ENCODE data around the gene ASTN2. TPM values are rescaled to one million over a fixed set of nuclear protein-coding genes. Genes with fewer than 3 reads are reported as not detected.

ASTN2 gene
- total and polyA plus RNA-seq, 2 experiments from 2014 or later: 7.0 to 24.6 TPM

DNA sequence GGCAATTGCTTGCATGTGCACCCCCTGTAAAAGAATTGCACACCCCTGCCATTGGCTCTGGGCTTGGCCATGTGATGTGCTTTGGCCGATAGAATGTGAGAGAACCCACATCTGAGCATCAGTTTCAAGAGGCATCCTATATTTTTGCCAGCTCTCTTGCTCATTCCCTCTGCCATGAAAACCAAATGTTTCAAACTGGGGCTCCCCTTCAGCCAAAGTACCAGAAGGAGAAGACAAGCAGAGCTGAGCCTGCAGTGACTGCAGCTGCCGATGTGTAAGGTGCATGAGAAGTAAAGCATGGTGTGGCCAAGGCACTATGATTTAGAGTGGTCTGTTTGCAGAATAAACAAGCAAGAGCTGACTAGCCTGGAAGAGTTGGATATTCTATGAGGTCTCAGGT lies 132.3 kb downstream of the ASTN2 start:
- Histone ChIP-seq H3K9me2 (ENCODE audit: insufficient read depth) (no peaks in the 10 kb centered on the region), H3K36me3 (ENCODE audit: insufficient read depth) (no peaks in the 10 kb centered on the region), H4K20me1 (replicated peaks; ENCODE audit: insufficient read depth) (no peaks in the 10 kb centered on the region; the same call in 1 of the 2 replicates), H3K4me2 (no peak overlapping the region), H3F3A (replicated peaks; ENCODE audit: low read depth) (no peaks in the 10 kb centered on the region), H3K27me3 (ENCODE audit: insufficient read depth) (no peaks in the 10 kb centered on the region), H2AFZ (no peak overlapping the region), H3K27ac (ENCODE audit: low read depth) (no peak overlapping the region), H3K79me2 (replicated peaks; ENCODE audit: insufficient read depth) (no peaks in the 10 kb centered on the region), H3K4me1 (ENCODE audit: insufficient read depth) (peaks cover 6% of the 10 kb centered on the region), H3K4me3 (no peak overlapping the region)
- Mint-ChIP-seq H3K4me3 (no peak overlapping the region), H3K36me3 (ENCODE audit: low read depth) (no peaks in the 10 kb centered on the region), H3K27ac (no peak overlapping the region), H3K4me1 (peaks cover 16% of the 10 kb centered on the region; the same call in 2 of the 3 replicates), H3K27me3 (ENCODE audit: insufficient read depth, low read depth, poor library complexity) (peaks cover 1% of the 10 kb centered on the region), H3K9me3 (no peaks in the 10 kb centered on the region)
- DNase-seq (ENCODE audit: low spot score): no peak
- ATAC-seq: no peak
- TF ChIP-seq, protein P1, sequence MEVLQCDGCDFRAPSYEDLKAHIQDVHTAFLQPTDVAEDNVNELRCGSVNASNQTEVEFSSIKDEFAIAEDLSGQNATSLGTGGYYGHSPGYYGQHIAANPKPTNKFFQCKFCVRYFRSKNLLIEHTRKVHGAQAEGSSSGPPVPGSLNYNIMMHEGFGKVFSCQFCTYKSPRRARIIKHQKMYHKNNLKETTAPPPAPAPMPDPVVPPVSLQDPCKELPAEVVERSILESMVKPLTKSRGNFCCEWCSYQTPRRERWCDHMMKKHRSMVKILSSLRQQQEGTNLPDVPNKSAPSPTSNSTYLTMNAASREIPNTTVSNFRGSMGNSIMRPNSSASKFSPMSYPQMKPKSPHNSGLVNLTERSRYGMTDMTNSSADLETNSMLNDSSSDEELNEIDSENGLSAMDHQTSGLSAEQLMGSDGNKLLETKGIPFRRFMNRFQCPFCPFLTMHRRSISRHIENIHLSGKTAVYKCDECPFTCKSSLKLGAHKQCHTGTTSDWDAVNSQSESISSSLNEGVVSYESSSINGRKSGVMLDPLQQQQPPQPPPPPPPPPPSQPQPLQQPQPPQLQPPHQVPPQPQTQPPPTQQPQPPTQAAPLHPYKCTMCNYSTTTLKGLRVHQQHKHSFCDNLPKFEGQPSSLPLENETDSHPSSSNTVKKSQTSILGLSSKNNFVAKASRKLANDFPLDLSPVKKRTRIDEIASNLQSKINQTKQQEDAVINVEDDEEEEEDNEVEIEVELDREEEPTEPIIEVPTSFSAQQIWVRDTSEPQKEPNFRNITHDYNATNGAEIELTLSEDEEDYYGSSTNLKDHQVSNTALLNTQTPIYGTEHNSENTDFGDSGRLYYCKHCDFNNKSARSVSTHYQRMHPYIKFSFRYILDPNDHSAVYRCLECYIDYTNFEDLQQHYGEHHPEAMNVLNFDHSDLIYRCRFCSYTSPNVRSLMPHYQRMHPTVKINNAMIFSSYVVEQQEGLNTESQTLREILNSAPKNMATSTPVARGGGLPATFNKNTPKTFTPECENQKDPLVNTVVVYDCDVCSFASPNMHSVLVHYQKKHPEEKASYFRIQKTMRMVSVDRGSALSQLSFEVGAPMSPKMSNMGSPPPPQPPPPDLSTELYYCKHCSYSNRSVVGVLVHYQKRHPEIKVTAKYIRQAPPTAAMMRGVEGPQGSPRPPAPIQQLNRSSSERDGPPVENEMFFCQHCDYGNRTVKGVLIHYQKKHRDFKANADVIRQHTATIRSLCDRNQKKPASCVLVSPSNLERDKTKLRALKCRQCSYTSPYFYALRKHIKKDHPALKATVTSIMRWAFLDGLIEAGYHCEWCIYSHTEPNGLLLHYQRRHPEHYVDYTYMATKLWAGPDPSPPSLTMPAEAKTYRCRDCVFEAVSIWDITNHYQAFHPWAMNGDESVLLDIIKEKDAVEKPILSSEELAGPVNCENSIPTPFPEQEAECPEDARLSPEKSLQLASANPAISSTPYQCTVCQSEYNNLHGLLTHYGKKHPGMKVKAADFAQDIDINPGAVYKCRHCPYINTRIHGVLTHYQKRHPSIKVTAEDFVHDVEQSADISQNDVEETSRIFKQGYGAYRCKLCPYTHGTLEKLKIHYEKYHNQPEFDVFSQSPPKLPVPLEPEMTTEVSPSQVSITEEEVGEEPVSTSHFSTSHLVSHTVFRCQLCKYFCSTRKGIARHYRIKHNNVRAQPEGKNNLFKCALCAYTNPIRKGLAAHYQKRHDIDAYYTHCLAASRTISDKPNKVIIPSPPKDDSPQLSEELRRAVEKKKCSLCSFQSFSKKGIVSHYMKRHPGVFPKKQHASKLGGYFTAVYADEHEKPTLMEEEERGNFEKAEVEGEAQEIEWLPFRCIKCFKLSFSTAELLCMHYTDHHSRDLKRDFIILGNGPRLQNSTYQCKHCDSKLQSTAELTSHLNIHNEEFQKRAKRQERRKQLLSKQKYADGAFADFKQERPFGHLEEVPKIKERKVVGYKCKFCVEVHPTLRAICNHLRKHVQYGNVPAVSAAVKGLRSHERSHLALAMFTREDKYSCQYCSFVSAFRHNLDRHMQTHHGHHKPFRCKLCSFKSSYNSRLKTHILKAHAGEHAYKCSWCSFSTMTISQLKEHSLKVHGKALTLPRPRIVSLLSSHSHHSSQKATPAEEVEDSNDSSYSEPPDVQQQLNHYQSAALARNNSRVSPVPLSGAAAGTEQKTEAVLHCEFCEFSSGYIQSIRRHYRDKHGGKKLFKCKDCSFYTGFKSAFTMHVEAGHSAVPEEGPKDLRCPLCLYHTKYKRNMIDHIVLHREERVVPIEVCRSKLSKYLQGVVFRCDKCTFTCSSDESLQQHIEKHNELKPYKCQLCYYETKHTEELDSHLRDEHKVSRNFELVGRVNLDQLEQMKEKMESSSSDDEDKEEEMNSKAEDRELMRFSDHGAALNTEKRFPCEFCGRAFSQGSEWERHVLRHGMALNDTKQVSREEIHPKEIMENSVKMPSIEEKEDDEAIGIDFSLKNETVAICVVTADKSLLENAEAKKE (CRISPR knock-in tag; IDR thresholded peaks at IDR 0.05): no peak
- TF ChIP-seq EZH2 (IDR thresholded peaks at IDR 0.05; ENCODE audit: low read depth, unreplicated experiment) (no peak), STAT1 (IDR thresholded peaks at IDR 0.05; ENCODE audit: unreplicated experiment) (no peak), CREB1 (CRISPR knock-in tag; IDR thresholded peaks at IDR 0.05; ENCODE audit: low read depth) (no peak), NANOG (IDR thresholded peaks at IDR 0.05; ENCODE audit: borderline replicate concordance) (no peak), EZH2phosphoT487 (IDR thresholded peaks at IDR 0.05; ENCODE audit: unreplicated experiment) (no peak), ZNF331 (CRISPR knock-in tag; IDR thresholded peaks at IDR 0.05; ENCODE audit: low read depth) (no peak), POLR2AphosphoS5 (IDR thresholded peaks at IDR 0.05; ENCODE audit: low read depth) (no peak), ZNF114 (CRISPR knock-in tag; IDR thresholded peaks at IDR 0.05) (no peak), JUNB (IDR thresholded peaks at IDR 0.05; ENCODE audit: unreplicated experiment) (no peak)
- TF ChIP-seq, protein P2, sequence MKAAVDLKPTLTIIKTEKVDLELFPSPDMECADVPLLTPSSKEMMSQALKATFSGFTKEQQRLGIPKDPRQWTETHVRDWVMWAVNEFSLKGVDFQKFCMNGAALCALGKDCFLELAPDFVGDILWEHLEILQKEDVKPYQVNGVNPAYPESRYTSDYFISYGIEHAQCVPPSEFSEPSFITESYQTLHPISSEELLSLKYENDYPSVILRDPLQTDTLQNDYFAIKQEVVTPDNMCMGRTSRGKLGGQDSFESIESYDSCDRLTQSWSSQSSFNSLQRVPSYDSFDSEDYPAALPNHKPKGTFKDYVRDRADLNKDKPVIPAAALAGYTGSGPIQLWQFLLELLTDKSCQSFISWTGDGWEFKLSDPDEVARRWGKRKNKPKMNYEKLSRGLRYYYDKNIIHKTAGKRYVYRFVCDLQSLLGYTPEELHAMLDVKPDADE (IDR thresholded peaks at IDR 0.05): no peak
- TF ChIP-seq, protein P3, sequence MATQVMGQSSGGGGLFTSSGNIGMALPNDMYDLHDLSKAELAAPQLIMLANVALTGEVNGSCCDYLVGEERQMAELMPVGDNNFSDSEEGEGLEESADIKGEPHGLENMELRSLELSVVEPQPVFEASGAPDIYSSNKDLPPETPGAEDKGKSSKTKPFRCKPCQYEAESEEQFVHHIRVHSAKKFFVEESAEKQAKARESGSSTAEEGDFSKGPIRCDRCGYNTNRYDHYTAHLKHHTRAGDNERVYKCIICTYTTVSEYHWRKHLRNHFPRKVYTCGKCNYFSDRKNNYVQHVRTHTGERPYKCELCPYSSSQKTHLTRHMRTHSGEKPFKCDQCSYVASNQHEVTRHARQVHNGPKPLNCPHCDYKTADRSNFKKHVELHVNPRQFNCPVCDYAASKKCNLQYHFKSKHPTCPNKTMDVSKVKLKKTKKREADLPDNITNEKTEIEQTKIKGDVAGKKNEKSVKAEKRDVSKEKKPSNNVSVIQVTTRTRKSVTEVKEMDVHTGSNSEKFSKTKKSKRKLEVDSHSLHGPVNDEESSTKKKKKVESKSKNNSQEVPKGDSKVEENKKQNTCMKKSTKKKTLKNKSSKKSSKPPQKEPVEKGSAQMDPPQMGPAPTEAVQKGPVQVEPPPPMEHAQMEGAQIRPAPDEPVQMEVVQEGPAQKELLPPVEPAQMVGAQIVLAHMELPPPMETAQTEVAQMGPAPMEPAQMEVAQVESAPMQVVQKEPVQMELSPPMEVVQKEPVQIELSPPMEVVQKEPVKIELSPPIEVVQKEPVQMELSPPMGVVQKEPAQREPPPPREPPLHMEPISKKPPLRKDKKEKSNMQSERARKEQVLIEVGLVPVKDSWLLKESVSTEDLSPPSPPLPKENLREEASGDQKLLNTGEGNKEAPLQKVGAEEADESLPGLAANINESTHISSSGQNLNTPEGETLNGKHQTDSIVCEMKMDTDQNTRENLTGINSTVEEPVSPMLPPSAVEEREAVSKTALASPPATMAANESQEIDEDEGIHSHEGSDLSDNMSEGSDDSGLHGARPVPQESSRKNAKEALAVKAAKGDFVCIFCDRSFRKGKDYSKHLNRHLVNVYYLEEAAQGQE (IDR thresholded peaks at IDR 0.05; ENCODE audit: unreplicated experiment): no peak
- TF ChIP-seq, protein P4, sequence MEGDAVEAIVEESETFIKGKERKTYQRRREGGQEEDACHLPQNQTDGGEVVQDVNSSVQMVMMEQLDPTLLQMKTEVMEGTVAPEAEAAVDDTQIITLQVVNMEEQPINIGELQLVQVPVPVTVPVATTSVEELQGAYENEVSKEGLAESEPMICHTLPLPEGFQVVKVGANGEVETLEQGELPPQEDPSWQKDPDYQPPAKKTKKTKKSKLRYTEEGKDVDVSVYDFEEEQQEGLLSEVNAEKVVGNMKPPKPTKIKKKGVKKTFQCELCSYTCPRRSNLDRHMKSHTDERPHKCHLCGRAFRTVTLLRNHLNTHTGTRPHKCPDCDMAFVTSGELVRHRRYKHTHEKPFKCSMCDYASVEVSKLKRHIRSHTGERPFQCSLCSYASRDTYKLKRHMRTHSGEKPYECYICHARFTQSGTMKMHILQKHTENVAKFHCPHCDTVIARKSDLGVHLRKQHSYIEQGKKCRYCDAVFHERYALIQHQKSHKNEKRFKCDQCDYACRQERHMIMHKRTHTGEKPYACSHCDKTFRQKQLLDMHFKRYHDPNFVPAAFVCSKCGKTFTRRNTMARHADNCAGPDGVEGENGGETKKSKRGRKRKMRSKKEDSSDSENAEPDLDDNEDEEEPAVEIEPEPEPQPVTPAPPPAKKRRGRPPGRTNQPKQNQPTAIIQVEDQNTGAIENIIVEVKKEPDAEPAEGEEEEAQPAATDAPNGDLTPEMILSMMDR (conservative IDR thresholded peaks at IDR 0.05; ENCODE audit: low read depth in 2 of 2): no peak

All from GM23338 (cell line).